Cardiac fibroblast (primary cell): Measurements from ENCODE around the gene RIC1.

ENCODE experiments used
- DNase-seq, 2 donors: peaks; one replicate each; pipeline versions ENCODE4 v3.0.0 to v3.0.0-alpha.2; 2010; ENCODE audit warnings: low read depth in 2 of 2
- H3K4me3 ChIP-seq, 2 donors: replicated peaks in 1 of 2; 1 replicate in 1 of 2; 2 replicates in 1 of 2; pipeline ENCODE4 v1.5.1; 2011; ENCODE audit warnings: low read depth in 2 of 2, low read length in 2 of 2, mild to moderate bottlenecking in 2 of 2, moderate library complexity in 1 of 2
- TF ChIP-seq, protein P1 (sequence below): IDR thresholded peaks from one replicate; pipeline ENCODE4 v1.5.1; 2011; ENCODE audit warnings: low read depth, mild to moderate bottlenecking, low read length, inconsistent platforms

The RIC1 gene

DNA sequence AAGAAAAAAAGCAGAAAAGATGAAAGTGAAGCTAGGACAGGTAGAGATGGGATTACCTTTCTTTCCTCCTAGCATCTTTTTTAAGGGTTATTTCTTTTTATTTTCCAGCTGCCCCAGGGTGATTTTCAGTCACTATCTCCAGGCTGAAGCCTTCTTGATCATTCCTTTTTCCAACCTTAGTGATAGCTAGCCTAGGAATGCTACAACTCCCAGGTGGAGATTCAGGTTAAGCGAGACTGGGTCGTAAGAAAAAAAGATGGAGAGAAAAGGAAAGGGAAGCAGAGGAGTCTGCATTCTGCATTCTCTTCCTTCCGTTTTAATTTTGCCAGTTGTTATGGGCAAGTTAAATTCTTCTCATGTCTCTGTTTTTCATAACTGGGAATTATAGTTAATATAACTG is 36.7 kb upstream of the RIC1 start:
- TF ChIP-seq, protein P1, sequence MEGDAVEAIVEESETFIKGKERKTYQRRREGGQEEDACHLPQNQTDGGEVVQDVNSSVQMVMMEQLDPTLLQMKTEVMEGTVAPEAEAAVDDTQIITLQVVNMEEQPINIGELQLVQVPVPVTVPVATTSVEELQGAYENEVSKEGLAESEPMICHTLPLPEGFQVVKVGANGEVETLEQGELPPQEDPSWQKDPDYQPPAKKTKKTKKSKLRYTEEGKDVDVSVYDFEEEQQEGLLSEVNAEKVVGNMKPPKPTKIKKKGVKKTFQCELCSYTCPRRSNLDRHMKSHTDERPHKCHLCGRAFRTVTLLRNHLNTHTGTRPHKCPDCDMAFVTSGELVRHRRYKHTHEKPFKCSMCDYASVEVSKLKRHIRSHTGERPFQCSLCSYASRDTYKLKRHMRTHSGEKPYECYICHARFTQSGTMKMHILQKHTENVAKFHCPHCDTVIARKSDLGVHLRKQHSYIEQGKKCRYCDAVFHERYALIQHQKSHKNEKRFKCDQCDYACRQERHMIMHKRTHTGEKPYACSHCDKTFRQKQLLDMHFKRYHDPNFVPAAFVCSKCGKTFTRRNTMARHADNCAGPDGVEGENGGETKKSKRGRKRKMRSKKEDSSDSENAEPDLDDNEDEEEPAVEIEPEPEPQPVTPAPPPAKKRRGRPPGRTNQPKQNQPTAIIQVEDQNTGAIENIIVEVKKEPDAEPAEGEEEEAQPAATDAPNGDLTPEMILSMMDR: no peak
- no peak for DNase-seq
- H3K4me3 ChIP-seq: no peak overlapping the region

DNA sequence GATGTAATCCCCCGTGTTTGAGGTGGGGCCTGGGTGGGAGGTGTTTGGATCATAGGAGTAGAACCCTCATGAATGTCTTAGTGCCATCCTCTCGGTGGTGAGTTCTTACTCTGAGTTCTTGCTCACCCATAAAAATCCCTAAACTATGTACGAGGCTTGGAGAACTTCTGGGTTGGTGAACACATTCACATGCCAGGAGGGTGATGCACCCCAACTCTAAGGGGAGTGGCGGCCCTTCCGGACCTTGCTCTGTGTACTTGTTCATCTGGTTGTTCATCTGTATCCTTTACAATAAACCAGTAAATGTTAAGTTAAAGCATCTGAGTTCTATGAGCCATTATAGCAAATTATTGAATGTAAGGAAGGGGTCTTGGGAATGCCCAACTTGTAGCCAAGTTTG is 36.0 kb upstream of the RIC1 start:
- no peak for DNase-seq
- H3K4me3 ChIP-seq: no peak overlapping the region
- TF ChIP-seq, protein P1: no peak

DNA sequence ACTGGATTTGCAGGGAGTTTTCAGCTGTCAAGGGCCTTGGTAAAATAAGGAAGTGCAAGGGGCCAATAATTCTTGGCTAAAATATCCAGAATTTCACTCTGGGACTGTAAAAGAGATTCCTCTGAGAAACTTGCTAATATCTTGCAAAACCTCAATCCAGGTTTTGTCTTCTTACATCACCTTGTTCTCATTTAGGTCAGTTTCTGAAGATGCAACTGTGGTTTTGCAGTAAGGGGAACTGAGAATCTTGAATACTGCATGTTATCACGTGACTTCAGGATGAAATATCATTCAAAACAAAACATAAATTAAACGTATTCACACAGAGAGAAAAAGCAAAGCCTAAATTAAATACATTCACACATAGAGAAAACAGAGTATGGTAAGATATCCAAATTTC is 35.0 kb upstream of the RIC1 start:
- TF ChIP-seq, protein P1: no peak
- no peak overlapping the region for H3K4me3 ChIP-seq
- no peak for DNase-seq

DNA sequence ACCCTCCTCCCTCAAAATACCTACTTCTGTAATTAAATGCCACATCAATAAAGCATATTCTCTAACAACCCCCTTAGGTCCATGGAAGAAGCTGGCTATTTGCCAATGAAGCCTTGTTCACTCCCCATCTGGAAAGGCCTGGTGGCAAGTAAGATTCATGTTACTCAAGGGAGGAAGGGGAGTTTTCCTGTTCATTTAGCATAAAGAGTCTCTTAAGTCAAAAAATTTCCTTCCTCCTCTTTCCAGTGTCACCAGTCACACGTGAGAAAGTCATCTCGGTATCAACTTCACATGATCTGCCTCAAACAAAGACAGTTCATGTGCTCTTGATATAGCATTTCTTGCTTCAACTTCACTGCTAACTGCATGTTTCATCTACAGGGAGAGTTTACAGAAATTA is 32.7 kb upstream of the RIC1 start:
- H3K4me3 ChIP-seq: no peak overlapping the region
- peak in 1 of 2 donors; percentile 10 for DNase-seq
- TF ChIP-seq, protein P1: no peak

DNA sequence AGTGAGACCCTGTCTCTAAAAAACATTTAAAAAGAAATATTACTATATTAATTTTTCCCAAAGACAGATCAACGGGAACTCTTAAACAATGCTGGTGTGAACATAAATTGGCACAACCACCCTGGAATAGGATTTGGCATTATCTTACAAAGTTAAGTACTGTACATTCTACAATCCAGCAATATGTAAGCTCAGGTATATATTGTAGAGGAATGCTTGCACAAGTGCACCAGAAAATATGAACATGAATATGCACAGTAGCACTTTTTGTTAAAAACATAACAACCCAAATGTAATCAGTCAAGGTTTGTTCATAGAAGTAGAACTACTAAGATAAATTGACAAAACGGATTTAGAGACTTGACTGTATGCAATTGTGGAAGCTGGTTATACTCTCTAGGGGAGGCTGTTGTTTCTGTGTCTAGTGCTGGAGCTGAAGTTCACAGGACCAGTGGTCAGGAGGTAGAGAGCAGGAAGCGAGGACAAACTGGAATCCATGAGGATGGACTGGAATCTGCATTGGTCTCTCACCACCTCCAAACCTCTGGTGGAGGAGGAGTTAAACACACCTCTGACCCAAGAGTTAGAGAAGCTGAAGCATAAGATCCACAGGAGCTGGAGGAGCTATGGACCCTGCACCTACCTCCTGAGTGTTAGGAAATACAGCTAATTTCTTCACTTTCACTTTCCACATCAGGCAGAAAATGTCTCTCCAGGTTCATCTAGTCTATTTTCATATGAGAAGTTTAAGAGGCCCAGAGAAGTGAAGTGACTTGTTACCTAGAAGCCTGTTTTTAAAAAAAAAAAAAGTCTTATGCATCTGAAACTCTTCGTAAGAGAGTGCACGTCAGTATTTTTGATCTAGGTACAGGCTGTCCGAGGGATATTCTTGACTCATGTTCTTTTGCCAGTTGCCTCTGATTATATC is 20.3 kb upstream of the RIC1 start:
- DNase-seq: peak; percentile 16 to 37
- TF ChIP-seq, protein P1: no peak
- peak overlapping the region; percentile 9 to 35 for H3K4me3 ChIP-seq

DNA sequence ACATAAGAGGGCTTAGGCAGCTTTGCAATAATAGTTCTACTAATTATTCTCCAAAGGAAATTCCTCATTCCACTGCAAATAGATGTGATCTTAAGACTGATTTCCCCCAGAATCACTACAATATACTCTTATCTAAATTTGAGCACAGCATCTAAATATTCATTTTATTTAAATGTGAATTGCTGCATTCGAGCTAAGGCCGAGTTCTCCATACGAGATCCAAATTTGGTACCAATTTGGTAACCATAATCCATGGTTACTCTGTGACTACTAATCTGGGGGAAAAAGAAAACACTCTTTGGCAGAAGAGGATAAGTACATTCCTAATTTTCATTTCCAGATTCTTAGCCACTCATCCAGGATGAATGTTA is 19.7 kb upstream of the RIC1 start:
- no peak for DNase-seq
- peak overlapping the region in 1 of 2 donors; percentile 35 for H3K4me3 ChIP-seq
- TF ChIP-seq, protein P1: no peak

DNA sequence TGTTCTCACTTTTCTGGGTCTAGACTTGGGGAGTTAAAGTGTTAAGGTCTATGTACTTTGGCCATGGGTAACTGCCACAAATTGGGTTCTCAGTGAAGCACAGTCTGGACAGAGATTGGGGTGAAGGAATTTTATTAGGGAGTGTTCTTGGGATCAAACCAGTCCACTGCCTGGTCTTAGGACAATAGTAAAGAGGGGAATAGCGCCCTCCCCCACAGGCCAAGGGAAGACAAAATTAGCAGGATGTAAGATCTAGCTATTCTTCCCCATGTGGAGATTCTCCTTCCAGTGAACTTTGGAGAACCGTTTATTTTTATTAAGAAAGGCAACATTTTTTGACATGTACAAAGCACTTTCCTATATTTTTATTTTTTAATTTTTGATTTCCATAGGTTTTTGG is 18.4 kb upstream of the RIC1 start:
- TF ChIP-seq, protein P1: no peak
- no peak overlapping the region for H3K4me3 ChIP-seq
- no peak for DNase-seq
